GM20431 (cell line): ENCODE results near the gene TGFBR3L.

Experiments
- in situ Hi-C: fragments of 300-500 bp; cut with MseI, MboI; formaldehyde crosslinking; loops from one replicate; pipeline ENCODE4 v1.15.0; 2020; ENCODE audit warnings: low sequenced_read_pairs; ENCODE audit not compliant: unreplicated experiment

The TGFBR3L gene

GRCh38 chr19:7903244-7904073 is 11.2 kb upstream of the TGFBR3L start, which contains the start of gene MAP2K7:
MAP2K7 (plus strand) TSS chr19:7903877; CDS start chr19:7903945, 68 bp downstream.
- in situ Hi-C loops: no loop called here

DNA sequence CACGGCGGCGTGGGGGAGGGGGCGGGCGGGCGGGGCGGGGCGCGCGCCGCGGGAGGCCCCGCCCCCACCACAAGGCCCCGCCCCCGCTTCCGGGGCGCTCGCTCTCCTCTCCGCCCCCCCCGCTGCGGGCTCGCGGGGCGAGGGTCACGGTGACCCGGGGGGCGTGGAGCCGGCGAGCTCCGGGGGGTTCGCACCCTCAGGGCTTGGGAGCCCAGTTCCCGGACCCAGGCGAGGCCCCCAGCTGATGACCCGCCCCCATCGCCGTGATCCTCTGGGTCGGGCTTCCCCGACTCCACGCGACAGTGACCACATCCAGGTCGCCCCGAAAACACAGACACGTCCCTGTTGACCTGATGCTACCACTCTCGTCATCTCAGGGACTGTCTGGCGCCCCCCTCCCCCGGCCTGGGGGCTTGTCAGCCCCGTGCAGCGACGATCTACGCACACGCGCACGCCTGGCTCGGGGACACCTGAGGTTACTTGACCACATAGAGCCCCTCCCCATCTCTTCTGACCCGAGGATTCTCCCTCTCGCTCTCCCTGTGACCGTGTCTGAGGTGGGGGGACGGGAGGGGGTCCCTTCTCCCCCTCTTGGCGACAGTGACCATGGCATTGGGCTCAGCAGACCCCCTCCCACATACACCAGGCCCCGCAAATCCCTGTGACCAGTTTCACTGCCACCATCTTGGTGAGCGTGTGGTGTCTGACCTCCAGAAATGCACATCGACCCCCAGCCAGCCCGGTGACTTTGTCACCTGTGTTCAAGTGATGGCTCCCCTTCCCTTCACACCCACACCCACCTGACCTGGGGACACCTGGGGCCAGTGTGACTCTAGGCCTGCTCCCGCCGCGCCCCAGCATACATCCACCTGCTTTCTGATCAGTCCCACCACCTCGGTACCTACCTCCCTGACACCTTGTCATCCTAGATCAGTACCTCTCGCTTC is 10.3 kb upstream of the TGFBR3L start:
- in situ Hi-C loops: no loop called here

DNA sequence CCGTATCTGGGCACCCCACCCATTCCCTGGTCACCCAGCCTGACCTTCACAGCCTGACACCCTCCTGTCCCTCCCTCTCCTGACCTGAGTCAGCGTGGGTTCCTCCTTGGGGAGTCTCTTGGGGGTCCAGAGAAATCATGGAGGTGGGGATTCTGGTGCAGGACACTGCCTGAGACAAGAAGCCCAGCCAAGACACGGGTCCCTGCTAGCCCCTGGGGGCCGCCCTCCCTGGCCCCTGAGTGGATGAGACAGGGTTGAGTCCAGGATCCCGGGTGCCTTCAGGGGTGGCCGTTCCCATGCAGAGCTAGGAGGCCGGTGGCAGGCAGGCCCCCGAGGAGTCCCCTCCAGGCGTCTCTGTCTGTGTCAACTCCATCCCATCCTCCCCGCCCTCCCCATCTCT is 9.4 kb upstream of the TGFBR3L start:
- in situ Hi-C loops: no loop called here

GRCh38 chr19:7905859-7906258 is 8.8 kb upstream of the TGFBR3L start:
- in situ Hi-C loops: no loop called here

- in situ Hi-C loops: no loop called here
These were observed 7.5 kb upstream of the TGFBR3L start for GRCh38 chr19:7907122-7907521.

DNA sequence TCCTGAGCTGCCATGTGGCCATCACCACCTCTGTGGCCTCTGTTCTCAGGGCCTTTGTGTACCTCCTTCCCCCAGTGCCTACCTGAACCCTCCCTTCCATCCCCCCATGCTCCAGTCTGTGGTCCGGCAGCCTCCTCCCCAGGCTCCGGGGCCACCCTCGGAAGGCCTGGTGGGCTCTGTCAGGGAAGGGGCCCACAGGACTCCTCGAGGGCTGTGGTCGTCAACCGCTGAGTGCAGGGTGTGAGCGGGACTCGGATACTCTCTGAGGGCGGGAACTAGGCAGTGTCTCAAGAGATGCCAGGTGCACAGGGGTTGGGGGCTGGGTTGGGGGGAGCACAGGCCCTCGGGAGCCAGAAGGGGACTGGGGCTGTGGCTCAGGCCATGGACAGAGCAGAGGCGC is 7.1 kb upstream of the TGFBR3L start:
- in situ Hi-C loops: no loop called here

DNA sequence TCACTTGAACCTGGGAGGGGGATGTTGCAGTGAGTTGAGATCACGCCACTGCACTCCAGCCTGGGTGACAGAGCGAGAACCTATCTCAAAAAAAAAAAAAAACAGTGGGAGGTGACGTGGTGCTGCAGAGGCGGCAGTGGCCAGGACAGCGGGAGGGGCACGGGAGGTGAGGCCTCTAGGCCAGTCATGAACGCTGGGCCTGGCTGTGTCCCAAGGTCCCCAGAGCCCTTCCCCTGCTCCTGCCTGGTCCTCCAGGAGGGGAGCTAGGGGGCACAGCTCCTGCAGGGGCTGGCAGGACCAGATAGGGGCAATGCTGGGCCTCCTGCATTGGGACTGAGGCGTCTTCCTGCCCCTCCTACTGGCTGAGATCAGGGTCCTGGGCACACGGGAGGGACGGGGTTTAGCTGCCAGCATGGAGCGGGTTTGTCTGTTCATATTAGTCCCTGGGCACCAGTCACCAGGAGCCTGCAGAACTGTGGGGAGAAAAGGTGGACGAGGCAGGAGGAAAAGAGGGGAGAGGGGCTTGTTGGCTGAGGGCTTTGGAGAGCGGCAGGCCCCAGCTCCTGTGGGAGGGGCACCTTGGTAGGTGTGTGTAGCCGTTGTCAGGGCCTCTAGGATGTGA is 6.4 kb upstream of the TGFBR3L start:
- in situ Hi-C loops: no loop called here

- in situ Hi-C loops: no loop called here
These were observed 5.7 kb upstream of the TGFBR3L start for GRCh38 chr19:7908742-7909461.

DNA sequence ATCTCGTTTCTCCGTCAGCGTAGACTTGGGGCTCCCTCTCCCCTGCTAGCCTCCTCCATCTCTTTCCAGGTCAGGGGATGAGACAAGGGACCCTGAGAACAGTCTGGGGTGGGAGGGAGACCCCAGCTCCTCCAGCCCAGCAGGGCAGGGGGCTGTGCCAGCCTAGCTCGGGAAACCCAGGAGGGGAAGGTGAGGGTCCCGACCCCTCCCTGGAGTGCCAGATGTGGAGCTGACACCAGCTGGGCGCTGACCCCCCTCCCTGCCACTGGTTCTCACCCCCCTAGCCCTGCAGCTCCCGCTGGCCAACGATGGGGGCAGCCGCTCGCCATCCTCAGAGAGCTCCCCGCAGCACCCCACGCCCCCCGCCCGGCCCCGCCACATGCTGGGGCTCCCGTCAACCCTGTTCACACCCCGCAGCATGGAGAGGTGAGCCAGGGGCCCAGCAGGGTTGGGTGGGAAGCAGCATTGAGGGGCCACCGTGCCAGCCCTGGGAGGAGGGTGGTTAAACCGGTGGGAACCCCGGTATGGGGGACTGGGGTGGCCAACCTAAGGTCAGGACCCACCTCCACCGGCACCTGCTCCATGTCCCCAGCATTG is 5.1 kb upstream of the TGFBR3L start:
- in situ Hi-C loops: no loop called here

DNA sequence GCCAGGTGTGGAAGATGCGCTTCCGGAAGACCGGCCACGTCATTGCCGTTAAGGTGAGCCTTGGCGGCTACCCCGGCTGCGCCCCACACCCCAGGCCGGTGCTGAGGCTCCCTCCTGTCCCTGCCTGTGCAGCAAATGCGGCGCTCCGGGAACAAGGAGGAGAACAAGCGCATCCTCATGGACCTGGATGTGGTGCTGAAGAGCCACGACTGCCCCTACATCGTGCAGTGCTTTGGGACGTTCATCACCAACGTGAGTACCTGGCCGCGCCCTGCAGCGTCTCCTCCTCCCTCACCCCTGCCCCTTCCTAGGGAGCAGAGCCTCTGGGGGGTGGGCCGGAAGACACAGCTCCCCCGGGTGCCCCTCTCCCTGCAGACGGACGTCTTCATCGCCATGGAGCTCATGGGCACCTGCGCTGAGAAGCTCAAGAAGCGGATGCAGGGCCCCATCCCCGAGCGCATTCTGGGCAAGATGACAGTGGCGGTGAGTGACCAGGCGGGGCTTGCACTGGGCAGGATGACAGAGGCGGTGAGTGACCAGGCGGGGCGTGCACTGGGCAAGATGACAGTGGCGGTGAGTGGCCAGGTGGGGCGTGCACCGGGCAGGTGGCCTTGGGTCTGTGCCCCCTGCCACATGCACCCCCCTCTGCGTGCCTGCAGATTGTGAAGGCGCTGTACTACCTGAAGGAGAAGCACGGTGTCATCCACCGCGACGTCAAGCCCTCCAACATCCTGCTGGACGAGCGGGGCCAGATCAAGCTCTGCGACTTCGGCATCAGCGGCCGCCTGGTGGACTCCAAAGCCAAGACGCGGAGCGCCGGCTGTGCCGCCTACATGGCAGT is 4.1 kb upstream of the TGFBR3L start:
- in situ Hi-C loops: no loop called here

GRCh38 chr19:7911508-7912143 is 3.0 kb upstream of the TGFBR3L start:
- in situ Hi-C loops: no loop called here

GRCh38 chr19:7912144-7912696 is 2.4 kb upstream of the TGFBR3L start:
- in situ Hi-C loops: no loop called here

- in situ Hi-C loops: no loop called here
These were observed 1.7 kb upstream of the TGFBR3L start for GRCh38 chr19:7912697-7913564.

- in situ Hi-C loops: no loop called here
These were observed 978 bp upstream of the TGFBR3L start for GRCh38 chr19:7913652-7914051.

DNA sequence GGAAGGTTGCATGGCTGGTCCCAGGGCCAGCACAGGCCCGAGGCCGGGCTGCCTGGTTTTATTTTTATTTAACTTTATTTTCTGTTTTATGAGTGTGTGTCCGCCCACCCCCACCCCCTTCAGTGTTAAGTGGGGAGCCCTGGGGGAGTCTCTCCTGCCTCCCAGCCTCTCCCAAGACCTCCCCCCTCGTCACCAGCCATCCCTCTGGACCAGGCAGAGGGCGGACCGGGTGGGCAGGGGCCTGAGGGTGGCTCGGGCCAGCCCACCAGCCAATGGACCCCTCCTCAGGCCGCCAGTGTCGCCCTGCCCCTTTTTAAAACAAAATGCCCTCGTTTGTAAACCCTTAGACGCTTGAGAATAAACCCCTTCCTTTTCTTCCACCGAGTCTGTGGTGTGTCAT is 531 bp upstream of the TGFBR3L start:
- in situ Hi-C loops: no loop called here

- in situ Hi-C loops: no loop called here
These were observed 846 bp downstream of the TGFBR3L start for GRCh38 chr19:7915250-7916102.
